22Rv1 (cell line): ENCODE data around the gene TGM4.

Experiments
- H3K27ac ChIP-seq: fragments of 450-650 bp; 2 replicates; pipeline ENCODE4 v1.5.1; 2017
- CTCF ChIP-seq: fragments of 450-650 bp; IDR thresholded peaks from 2 replicates; pipeline ENCODE4 v1.5.1; 2017; ENCODE audit warnings: mild to moderate bottlenecking
- ZFX ChIP-seq: fragments of 450-650 bp; IDR thresholded peaks from 2 replicates; pipeline ENCODE4 v1.6.1; 2017; ENCODE audit warnings: antibody characterized with exemption, borderline replicate concordance

TGM4 gene

GRCh38 chr3:44915702-44916438 is 41.5 kb downstream of the TGM4 start:
- no peak overlapping the region for H3K27ac ChIP-seq
- no peak for TF ChIP-seq ZFX
- TF ChIP-seq CTCF = no peak

- H3K27ac ChIP-seq = no peak overlapping the region
- TF ChIP-seq CTCF (no peak), ZFX (no peak)
Observed at GRCh38 chr3:44918087-44918486, 43.7 kb downstream of the TGM4 start.

- TF ChIP-seq ZFX (no peak), CTCF (no peak)
- H3K27ac ChIP-seq = no peak overlapping the region
Observed at GRCh38 chr3:44918581-44918980, 44.2 kb downstream of the TGM4 start.

- TF ChIP-seq CTCF (no peak), ZFX (no peak)
- no peak overlapping the region for H3K27ac ChIP-seq
Observed at GRCh38 chr3:44920081-44920480, 45.7 kb downstream of the TGM4 start.

- TF ChIP-seq ZFX = no peak
- no peak for TF ChIP-seq CTCF
- H3K27ac ChIP-seq = no peak overlapping the region
Observed at GRCh38 chr3:44923632-44924456, 49.4 kb downstream of the TGM4 start.

- H3K27ac ChIP-seq = no peak overlapping the region
- TF ChIP-seq ZFX (no peak), CTCF (no peak)
Observed at GRCh38 chr3:44924457-44925084, 50.2 kb downstream of the TGM4 start.

GRCh38 chr3:44926172-44926571 is 51.8 kb downstream of the TGM4 start:
- TF ChIP-seq ZFX (no peak), CTCF (peak; percentile 48)
- H3K27ac ChIP-seq = no peak overlapping the region
